ENCODE measurements around the gene LDLRAP1.
"Not testable (repeated sequence)": the region's sequence is repeated elsewhere in the genome, so short reads cannot be mapped to it uniquely, and the experiment has no call there.

The LDLRAP1 gene

GRCh38 chr1:25543425-25544242 is at the start of gene LDLRAP1:
TSS of gene LDLRAP1 (plus strand) at chr1:25543606. CDS start at chr1:25543699, 93 bp downstream.
- no peak for DNase-seq

DNA sequence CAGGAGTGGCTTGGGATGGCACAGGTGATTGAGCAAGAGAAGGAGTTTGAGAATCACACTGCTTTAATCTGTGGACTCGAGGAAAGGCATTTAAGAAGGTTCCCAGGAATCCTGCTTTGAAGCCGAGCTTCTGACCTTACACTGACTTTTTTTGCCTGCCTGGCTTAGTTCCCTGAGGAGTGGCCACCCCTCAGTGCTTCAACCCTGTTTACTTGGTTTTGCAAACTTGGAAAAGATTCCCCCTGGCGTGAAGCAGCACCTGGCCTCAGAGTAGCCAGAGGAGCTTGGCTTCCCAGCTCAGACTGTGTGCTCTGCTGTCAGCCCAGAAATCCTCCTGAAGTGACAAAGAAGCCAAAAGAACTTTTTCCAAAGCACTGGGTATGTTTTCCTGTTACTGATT is 48.5 kb upstream of the LDLRAP1 start:
- no peak for DNase-seq

DNA sequence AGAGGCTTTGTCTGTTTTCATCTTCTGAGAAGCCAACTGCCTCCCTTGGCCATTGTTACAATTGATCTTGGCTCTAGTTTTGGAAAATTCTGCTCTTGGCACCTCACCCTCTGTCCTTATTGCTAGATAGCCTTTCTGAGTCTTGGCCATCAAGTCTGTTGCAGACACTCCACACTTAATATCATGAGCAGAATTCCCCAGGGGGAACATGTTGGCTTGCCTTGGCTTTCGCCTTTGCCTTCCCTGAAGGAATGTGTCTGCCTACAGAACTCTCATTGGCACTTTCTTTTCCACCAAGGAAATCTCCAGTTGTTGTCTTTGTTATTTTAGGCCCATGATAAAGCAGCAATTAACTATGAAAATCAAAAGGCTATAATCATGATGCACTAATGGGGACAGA is 42.7 kb upstream of the LDLRAP1 start:
- DNase-seq: no peak

DNA sequence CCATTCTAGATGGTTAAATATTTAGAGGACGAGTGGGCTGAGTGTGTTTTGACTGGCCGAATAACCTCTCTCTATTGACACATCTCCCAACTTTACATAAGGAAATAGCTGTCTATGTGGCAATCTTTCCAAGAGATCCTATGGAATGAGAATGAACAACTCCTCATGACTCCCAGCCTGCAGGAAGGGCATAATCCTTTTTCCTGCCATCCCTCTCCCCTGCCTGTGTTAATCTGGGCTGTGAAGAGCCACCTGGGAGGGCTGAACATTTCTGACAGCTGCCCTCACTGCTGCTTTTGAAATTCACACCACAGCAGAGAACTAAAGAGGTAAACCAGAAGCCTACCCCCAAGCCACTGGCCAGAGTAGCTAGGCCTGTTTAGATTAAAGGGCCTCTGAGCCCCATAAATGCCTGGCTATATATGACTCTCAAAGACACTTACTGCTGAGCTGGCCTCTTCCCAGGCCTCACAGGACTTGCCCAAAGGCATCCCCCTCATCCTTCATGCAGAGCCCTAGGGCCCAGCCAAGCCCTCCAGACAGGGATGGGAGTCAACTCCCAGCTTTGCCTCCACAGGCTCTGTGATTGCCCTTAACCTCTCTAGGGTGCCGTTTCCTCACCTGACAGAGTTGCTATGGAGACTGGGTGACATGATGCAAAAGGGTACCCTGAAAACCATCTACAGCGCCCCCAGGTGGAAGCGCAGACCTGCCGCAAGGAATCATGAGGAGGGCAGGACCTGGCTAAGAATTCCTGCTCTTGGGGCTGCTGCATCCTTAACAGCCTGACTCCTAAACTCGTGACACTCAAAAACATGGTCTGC is 42.0 kb upstream of the LDLRAP1 start:
- DNase-seq: no peak

DNA sequence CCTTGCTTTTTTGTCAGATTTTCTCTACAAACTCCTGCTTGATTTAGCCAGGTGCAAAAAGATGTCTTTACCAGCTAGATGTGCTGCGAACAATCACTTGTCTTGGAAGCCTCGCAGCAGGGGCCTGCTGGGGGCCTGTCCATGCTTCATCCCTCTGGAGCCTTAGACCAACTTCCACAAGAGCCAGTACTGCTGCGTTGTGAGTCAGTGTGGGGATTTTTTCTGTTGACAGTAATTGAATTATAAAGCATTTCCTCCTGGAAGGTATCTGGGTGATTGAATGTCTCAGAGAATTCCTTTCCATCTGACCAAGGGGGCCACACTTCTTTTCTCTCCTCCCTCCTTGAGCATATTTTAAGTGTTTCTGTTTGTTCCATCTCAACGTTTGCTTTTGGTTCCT is 40.4 kb upstream of the LDLRAP1 start:
- DNase-seq: no peak

DNA sequence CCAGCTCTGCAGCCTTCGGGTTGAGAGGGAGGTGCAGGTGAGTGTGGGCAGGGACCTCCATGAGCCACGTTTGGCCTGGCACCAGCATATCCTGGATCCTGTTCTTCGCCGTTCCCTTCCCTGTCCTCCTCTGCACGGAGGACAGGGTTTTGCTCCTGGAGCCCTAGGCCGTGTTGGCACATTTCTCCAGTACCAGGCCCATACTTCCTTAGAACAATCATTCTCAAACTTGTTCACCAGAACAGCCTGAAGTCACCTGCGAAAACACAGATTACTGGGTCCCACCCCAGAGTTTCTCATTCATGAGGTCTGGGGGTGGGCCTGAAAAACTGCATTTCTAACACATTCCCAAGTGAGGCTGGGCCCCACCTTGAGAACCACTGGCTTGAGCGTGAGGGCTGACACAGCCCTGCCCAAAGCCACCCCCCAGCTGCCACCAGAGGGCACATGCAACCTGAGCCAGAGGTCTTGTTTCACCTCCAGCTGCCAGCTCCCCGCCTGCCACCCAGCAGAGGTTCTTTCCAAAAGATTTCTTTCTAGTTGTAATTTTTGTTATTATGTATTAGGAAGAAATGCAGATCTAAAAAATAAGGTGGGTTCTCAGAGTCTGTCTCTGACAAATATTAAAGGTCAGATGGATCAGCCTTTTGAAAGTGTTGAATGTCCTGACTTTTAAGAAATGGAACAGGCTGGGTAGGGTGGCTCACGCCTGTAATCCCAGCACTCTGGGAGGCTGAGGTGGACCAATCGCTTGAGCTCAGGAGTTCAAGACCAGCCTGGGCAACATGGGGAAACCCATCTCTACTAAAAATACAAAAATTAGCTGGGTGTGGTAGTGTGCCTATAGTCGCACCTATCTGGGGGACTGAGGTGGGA is 39.6 kb upstream of the LDLRAP1 start:
- DNase-seq: no peak

DNA sequence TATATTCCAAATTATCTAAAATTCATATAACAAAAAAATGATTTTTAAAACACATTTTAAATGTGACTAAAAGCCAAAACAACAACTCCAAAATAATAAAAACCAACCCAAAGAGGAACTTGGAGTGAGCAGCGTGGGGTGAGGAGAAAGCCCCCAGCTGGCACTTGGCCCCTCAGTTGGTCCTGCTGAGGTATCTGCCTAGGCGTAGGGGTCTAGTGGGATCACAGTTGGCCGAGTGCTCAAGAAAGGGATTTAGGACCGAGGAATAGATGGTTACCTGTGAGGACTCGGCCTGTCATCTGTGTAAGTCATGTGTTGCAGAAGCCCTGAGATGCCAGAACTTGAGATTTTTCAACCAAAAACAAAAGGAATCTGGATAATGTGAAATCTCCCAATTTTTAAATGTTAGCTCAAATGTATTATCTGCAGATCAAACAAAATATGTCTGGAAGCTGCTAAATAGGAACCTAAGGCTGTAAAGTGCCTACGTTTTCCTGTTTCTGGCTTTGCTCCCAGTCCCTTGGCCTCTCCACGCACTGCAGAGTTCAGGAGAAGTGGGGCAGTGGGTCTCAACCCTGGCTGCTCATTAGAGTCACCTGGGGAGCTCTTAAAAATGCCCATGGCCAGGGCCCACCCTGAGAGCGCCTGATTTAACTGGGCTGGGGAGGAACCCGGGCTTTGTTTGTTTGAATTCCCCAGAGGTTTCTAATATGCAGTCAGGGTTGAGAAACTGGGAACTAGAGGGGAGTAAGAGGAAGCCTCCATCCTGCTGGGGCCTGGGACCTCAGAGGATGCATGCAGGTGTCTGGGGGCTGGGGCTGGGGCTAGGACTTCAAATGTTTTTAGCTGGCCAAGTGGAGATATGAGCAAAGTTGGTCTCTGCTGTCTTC is 38.5 kb upstream of the LDLRAP1 start:
- DNase-seq: no peak

GRCh38 chr1:25505656-25506385 is 37.6 kb upstream of the LDLRAP1 start:
- DNase-seq: no peak

- not testable (repeated sequence) for DNase-seq
These were observed 36.6 kb upstream of the LDLRAP1 start for GRCh38 chr1:25506566-25507463.

DNA sequence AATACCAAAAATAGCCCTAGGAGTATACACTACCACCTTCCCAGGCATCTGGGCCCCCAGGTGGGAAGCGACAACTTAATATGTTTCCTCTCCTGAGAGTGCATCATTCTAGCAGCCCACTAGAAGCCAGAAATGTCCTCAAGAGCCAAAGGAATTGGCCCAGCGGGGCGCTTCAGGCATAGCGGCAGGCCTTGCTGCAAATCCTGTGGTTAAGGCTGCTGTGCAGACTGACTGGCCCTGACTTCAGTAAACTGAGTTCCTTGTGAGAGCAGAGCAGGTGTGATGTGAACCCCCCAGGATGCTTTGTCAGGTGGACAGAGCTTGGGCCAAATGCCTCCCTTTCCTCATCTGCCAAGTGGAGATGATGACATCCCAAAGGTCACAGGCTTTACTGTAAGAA is 29.7 kb upstream of the LDLRAP1 start:
- DNase-seq: no peak

DNA sequence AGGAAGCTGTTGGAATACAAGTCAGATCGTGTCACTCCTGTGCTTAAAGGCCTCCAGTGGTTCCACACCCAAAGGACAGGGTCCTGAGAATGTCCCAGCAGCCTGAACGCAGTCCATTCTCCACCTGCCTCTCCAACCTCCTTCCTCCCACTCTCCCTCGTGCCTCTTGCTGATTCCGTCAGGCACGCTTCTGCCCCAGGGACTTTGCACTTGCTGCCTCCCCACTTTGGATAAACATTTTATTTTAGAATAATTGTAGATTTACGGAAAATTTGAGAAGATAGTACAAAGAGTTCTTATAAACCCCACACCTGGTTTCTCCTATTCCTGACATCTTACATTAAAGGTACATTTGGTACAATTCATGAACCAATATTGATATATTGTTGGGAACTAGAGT is 28.4 kb upstream of the LDLRAP1 start:
- no peak for DNase-seq

GRCh38 chr1:25516686-25517085 is 26.7 kb upstream of the LDLRAP1 start:
- no peak for DNase-seq

- no peak for DNase-seq
These were observed 25.7 kb upstream of the LDLRAP1 start for GRCh38 chr1:25517476-25518394.

DNA sequence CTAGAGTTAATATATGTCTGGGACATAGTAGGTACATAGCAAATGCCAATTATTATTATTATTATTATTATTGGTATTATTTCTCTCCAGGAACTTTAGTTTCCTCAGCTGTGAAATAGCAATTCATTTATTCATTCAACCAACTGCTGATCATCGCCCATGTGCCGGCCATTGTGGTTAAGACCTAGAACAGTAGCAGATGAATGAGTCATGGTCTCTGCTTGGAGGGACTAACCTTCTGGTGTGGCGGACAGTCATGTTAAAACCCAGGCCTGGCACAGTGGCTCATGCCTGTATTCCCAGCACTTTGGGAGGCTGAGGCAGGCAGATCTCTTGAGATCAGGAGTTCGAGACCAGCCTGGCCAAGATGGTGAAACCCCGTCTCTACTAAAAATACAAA is 23.8 kb upstream of the LDLRAP1 start:
- no peak for DNase-seq

DNA sequence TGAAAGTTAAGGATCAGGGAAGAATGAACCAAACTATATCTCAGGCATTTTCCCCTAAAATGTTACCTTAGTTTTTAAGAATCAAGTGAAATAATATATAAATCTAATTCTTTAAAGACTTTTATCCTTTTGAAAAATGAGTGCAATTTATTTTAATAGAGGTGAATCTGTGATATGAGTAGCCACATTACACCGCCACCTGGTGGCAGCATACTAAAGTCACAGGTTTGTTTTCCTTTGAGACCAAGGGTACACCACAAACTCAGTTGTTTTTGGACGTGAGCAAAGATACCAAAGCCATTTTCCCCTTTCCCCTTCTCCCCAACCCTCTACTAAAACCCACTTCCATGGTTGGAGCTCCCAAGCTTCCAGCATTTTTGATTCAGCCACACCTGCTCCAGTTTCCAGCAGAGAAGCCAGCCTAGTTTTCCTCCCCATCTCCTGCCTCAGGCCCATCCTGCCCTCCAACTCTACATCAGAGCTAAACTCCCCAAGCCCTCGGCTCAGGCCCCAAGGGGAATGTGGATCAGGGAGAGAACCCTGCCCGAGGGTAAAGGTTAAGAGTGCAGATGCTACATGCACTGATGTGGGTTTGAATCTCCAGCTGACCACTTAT is 22.9 kb upstream of the LDLRAP1 start:
- peak; percentile 33 for DNase-seq

GRCh38 chr1:25522031-25522655 is 21.3 kb upstream of the LDLRAP1 start:
- no peak for DNase-seq

DNA sequence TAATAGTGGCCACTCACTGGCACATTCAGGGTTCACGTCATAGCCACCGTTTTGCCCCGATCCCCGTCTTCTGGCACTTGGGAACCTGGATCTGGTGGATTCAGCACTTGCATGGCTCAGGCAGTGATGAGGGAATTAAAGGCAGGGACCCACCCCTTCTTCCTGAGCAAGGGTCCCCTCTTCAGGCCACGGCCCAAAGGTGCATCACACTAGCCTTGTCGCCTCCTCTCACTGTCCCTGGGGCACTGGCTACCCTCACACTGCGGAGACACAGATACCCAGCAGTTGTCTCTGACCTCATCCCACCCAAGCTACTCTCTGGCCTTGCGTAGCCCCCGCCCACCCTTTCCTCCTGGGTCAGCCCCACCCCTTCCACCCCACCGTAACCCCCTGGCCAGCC is 19.9 kb upstream of the LDLRAP1 start:
- DNase-seq: no peak
